SU-DHL-6 (cell line): ENCODE data around the gene STAP1.

Experiments
- H2AFZ ChIP-seq: fragments of 200-600 bp; sonication (generic); 2 replicates; pipeline ENCODE4 v1.6.1; 2014; ENCODE audit warnings: low read depth, mild to moderate bottlenecking, moderate library complexity, mixed read lengths, antibody characterized with exemption, low read length; ENCODE audit not compliant: severe bottlenecking
- H3F3A ChIP-seq: fragments of 200-600 bp; shearing (Covaris generic); 2 replicates; pipeline ENCODE4 v1.6.0; 2016; ENCODE audit warnings: antibody characterized with exemption, mild to moderate bottlenecking; ENCODE audit not compliant: insufficient read depth
- H3K27ac ChIP-seq: fragments of 200-600 bp; sonication (generic); 2 replicates; pipeline ENCODE4 v1.5.1; 2016; ENCODE audit warnings: low read depth, mild to moderate bottlenecking, low read length, moderate library complexity, mixed read lengths
- H3K27me3 ChIP-seq: fragments of 200-600 bp; sonication (generic), shearing (Covaris generic); 2 replicates; pipeline ENCODE4 v1.6.0; 2014; ENCODE audit warnings: mild to moderate bottlenecking, low read length
- H3K36me3 ChIP-seq: fragments of 200-600 bp; sonication (generic); 2 replicates; pipeline ENCODE4 v1.6.1; 2014; ENCODE audit warnings: mild to moderate bottlenecking, low read length, mixed read lengths
- H3K4me2 ChIP-seq: fragments of 300-600, 200-600 bp; shearing (Covaris generic), sonication (generic); 2 replicates; pipeline ENCODE4 v1.6.0; 2014; ENCODE audit warnings: low read length, low read depth, mild to moderate bottlenecking; ENCODE audit not compliant: poor library complexity, severe bottlenecking
- H3K4me3 ChIP-seq: fragments of 200-600 bp; sonication (generic); 2 replicates; pipeline ENCODE4 v1.5.1; 2014; ENCODE audit warnings: antibody characterized with exemption, low read length, mild to moderate bottlenecking, mixed read lengths; ENCODE audit not compliant: insufficient read depth, poor library complexity, severe bottlenecking
- H3K79me2 ChIP-seq: fragments of 200-600 bp; sonication (generic); 2 replicates; pipeline ENCODE4 v1.6.1; 2014; ENCODE audit warnings: mild to moderate bottlenecking, low read length, moderate library complexity; ENCODE audit not compliant: insufficient read depth
- H3K9ac ChIP-seq: fragments of 200-600 bp; sonication (generic); 2 replicates; pipeline ENCODE4 v1.7.0; 2014; ENCODE audit warnings: mild to moderate bottlenecking, low read length
- H3K9me2 ChIP-seq: fragments of 200-600 bp; sonication (generic); replicated peaks from 2 replicates; pipeline ENCODE4 v1.6.1; 2014; ENCODE audit warnings: low read length; ENCODE audit not compliant: insufficient read depth
- H3K9me3 ChIP-seq: fragments of 200-600 bp; sonication (generic); 2 replicates; pipeline ENCODE4 v1.6.1; 2014; ENCODE audit warnings: low read length, mixed read lengths; ENCODE audit not compliant: insufficient read depth
- H4K20me1 ChIP-seq: fragments of 200-600 bp; sonication (generic); 2 replicates; pipeline ENCODE4 v1.6.1; 2014; ENCODE audit warnings: low read depth, mild to moderate bottlenecking, antibody characterized with exemption, low read length, moderate library complexity, mixed read lengths
- CTCF ChIP-seq: fragments of 200-600 bp; sonication (generic); IDR thresholded peaks from one replicate; pipeline ENCODE4 v1.5.1; 2017; ENCODE audit warnings: antibody characterized with exemption, mild to moderate bottlenecking, low read length, moderate library complexity; ENCODE audit not compliant: insufficient read depth, poor library complexity, severe bottlenecking
- EZH2phosphoT487 ChIP-seq: fragments of 200-600 bp; sonication (generic), shearing (Covaris generic); conservative IDR thresholded peaks from 2 replicates; pipeline ENCODE4 v1.6.1; 2018; ENCODE audit warnings: mild to moderate bottlenecking, antibody characterized with exemption, low read length, moderate library complexity, mixed read lengths

The STAP1 gene

DNA sequence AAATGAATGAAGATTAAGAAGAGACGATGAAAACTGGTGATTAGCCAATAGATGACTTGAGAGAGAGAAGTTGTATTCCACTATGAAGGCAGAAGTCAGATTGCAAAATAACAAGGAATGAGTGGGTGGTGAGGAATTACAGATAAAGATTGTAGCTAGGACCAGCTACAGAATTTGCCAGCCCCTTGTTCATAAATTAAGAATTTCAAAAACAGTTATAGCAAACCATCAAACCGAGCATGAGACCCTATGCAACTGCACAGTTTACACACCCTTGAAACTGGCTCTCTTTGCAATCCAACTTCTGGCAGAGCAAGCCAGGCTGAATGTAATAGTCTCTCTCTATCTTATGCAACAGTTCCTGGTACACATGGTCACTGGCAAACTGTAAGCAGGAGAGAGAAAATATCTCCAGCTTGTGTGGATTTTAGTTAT lies 35.2 kb downstream of the STAP1 start:
- H3K36me3 ChIP-seq, result 0 out of 2 replicates have a peak, but pooled peaks cover 8% of the 10 kb centered on the region
- no peaks in the 10 kb centered on the region for H3F3A ChIP-seq
- H3K9me3 ChIP-seq, result no peaks in the 10 kb centered on the region
- no peak overlapping the region for H3K4me3 ChIP-seq
- no peaks in the 10 kb centered on the region for H3K9me2 ChIP-seq
- no peak overlapping the region for H2AFZ ChIP-seq
- TF ChIP-seq CTCF, result no peak
- no peak for TF ChIP-seq EZH2phosphoT487
- no peak overlapping the region for H3K9ac ChIP-seq
- no peaks in the 10 kb centered on the region for H3K79me2 ChIP-seq
- no peak overlapping the region for H3K4me2 ChIP-seq
- H3K27ac ChIP-seq, result no peak overlapping the region
- H3K27me3 ChIP-seq, result no peaks in the 10 kb centered on the region
- no peaks in the 10 kb centered on the region for H4K20me1 ChIP-seq

- Histone ChIP-seq H3K4me3 (no peak overlapping the region), H3K4me2 (no peak overlapping the region), H2AFZ (no peak overlapping the region), H3K9ac (no peak overlapping the region), H4K20me1 (no peaks in the 10 kb centered on the region), H3K79me2 (0 out of 2 replicates have a peak, but pooled peaks cover 6% of the 10 kb centered on the region), H3F3A (no peaks in the 10 kb centered on the region), H3K27me3 (no peaks in the 10 kb centered on the region), H3K27ac (no peak overlapping the region), H3K36me3 (peaks cover 5% of the 10 kb centered on the region; the same call in 1 of the 2 replicates), H3K9me3 (no peaks in the 10 kb centered on the region), H3K9me2 (no peaks in the 10 kb centered on the region)
- TF ChIP-seq EZH2phosphoT487, result no peak
Measured at GRCh38 chr4:67603310-67604028, 44.9 kb downstream of the STAP1 start.

GRCh38 chr4:67604029-67604381 lies 45.5 kb downstream of the STAP1 start:
- Histone ChIP-seq H3K27ac (no peak overlapping the region), H3K79me2 (0 out of 2 replicates have a peak, but pooled peaks cover 6% of the 10 kb centered on the region), H3K27me3 (no peaks in the 10 kb centered on the region), H3K36me3 (peaks cover 5% of the 10 kb centered on the region; the same call in 1 of the 2 replicates), H3K4me2 (no peak overlapping the region), H3K9me3 (no peaks in the 10 kb centered on the region), H3F3A (no peaks in the 10 kb centered on the region), H2AFZ (no peak overlapping the region), H4K20me1 (no peaks in the 10 kb centered on the region), H3K9me2 (no peaks in the 10 kb centered on the region), H3K4me3 (no peak overlapping the region), H3K9ac (no peak overlapping the region)
- no peak for TF ChIP-seq CTCF
- no peak for TF ChIP-seq EZH2phosphoT487

GRCh38 chr4:67604749-67605148 lies 46.2 kb downstream of the STAP1 start:
- Histone ChIP-seq H3K27ac (no peak overlapping the region), H2AFZ (no peak overlapping the region), H3F3A (no peaks in the 10 kb centered on the region), H3K9me2 (no peaks in the 10 kb centered on the region), H3K79me2 (0 out of 2 replicates have a peak, but pooled peaks cover 6% of the 10 kb centered on the region), H3K4me3 (no peak overlapping the region), H3K4me2 (no peak overlapping the region), H3K36me3 (peaks cover 5% of the 10 kb centered on the region; the same call in 1 of the 2 replicates), H4K20me1 (no peaks in the 10 kb centered on the region), H3K9ac (no peak overlapping the region), H3K9me3 (no peaks in the 10 kb centered on the region), H3K27me3 (no peaks in the 10 kb centered on the region)
- TF ChIP-seq CTCF, result no peak
- TF ChIP-seq EZH2phosphoT487, result no peak
